GM21515 (cell line): ENCODE data around the gene ITGAV.
"Not testable (repeated sequence)": the region's sequence is repeated elsewhere in the genome, so short reads cannot be mapped to it uniquely, and the experiment has no call there.

Source experiments
- ATAC-seq: cut with Tn5 transposase; IDR thresholded peaks from one replicate; pipeline ENCODE4 v1.9.1; 2021; ENCODE audit not compliant: unreplicated experiment

ITGAV gene

GRCh38 chr2:186589612-186590349 lies at the start of gene ITGAV:
ITGAV (plus strand) TSS chr2:186590056; CDS start chr2:186590339, 283 bp downstream.
- ATAC-seq, result peak; percentile 98

- ATAC-seq, result no peak
Observed at GRCh38 chr2:186540941-186541340, 48.9 kb upstream of the ITGAV start.

GRCh38 chr2:186542002-186542401 lies 47.9 kb upstream of the ITGAV start:
- ATAC-seq, result no peak

GRCh38 chr2:186543561-186544131 lies 46.2 kb upstream of the ITGAV start:
- ATAC-seq, result no peak

- no peak for ATAC-seq
Observed at GRCh38 chr2:186544255-186544675, 45.6 kb upstream of the ITGAV start.

GRCh38 chr2:186546846-186547245 lies 43.0 kb upstream of the ITGAV start:
- no peak for ATAC-seq

GRCh38 chr2:186551323-186552050 lies 38.4 kb upstream of the ITGAV start:
- ATAC-seq, result no peak

GRCh38 chr2:186554429-186554828 lies 35.4 kb upstream of the ITGAV start:
- ATAC-seq, result no peak

- no peak for ATAC-seq
Observed at GRCh38 chr2:186554850-186555671, 34.8 kb upstream of the ITGAV start.

GRCh38 chr2:186558512-186559276 lies 31.2 kb upstream of the ITGAV start:
- no peak for ATAC-seq

- ATAC-seq, result peak; percentile 67
Observed at GRCh38 chr2:186559370-186559769, 30.5 kb upstream of the ITGAV start.

GRCh38 chr2:186559848-186560247 lies 30.0 kb upstream of the ITGAV start:
- peak; percentile 87 for ATAC-seq

- ATAC-seq, result no peak
Observed at GRCh38 chr2:186560254-186560653, 29.6 kb upstream of the ITGAV start.

GRCh38 chr2:186561467-186562208 lies 28.2 kb upstream of the ITGAV start:
- no peak for ATAC-seq

- ATAC-seq, result no peak
Observed at GRCh38 chr2:186562209-186562578, 27.7 kb upstream of the ITGAV start.

GRCh38 chr2:186568600-186568999 lies 21.3 kb upstream of the ITGAV start:
- ATAC-seq, result not testable (repeated sequence)

- not testable (repeated sequence) for ATAC-seq
Observed at GRCh38 chr2:186569127-186569526, 20.7 kb upstream of the ITGAV start.

- ATAC-seq, result no peak
Observed at GRCh38 chr2:186569897-186570296, 20.0 kb upstream of the ITGAV start.

GRCh38 chr2:186570604-186571003 lies 19.3 kb upstream of the ITGAV start:
- ATAC-seq, result no peak

GRCh38 chr2:186572705-186573104 lies 17.2 kb upstream of the ITGAV start:
- no peak for ATAC-seq
